ENCODE measurements around the gene HNRNPDL. TPM values are rescaled to one million over a fixed set of nuclear protein-coding genes. Genes with fewer than 3 reads are reported as not detected.
"Not testable (repeated sequence)": the region's sequence is repeated elsewhere in the genome, so short reads cannot be mapped to it uniquely, and the experiment has no call there.

The HNRNPDL gene
- total RNA-seq, 4 donors from 2014 or later: 93.6 to 124 (median 107) TPM

GRCh38 chr4:82394896-82395295 lies 35.4 kb downstream of the HNRNPDL start:
- TF ChIP-seq CTCF (IDR thresholded peaks at IDR 0.05) (no peak), POLR2A (IDR thresholded peaks at IDR 0.05) (no peak)
- intact Hi-C loops (cut with DNase I; ENCODE audit: low total_unique reads): no loop called here
- WGBS, 2 donors: 87 to 88% methylated on average over 3 of the region's 3 CpGs
- DNase-seq (ENCODE audit: low spot score in 2 of 2): no peak
- no peak overlapping the region for H3K4me3 ChIP-seq (ENCODE audit: low read depth, poor library complexity, severe bottlenecking)

- H3K4me3 ChIP-seq (ENCODE audit: low read depth, poor library complexity, severe bottlenecking); intact Hi-C loops (cut with DNase I; ENCODE audit: low total_unique reads); DNase-seq (ENCODE audit: low spot score in 2 of 2): not testable (repeated sequence)
- 90 to 93% methylated on average over 9 of the region's 9 CpGs for WGBS, 2 donors
These were observed 40.2 kb downstream of the HNRNPDL start for GRCh38 chr4:82390061-82390460.

- 85 to 88% methylated on average over 1 of the region's 1 CpG for WGBS, 2 donors
- TF ChIP-seq CTCF (IDR thresholded peaks at IDR 0.05) (no peak), POLR2A (IDR thresholded peaks at IDR 0.05) (no peak)
- DNase-seq (ENCODE audit: low spot score in 2 of 2): no peak
- H3K4me3 ChIP-seq (ENCODE audit: low read depth, poor library complexity, severe bottlenecking): no peak overlapping the region
- intact Hi-C loops (cut with DNase I; ENCODE audit: low total_unique reads): no loop called here
These were observed 41.9 kb downstream of the HNRNPDL start for GRCh38 chr4:82388405-82388804.

GRCh38 chr4:82386312-82386711 lies 44.0 kb downstream of the HNRNPDL start:
- H3K4me3 ChIP-seq (ENCODE audit: low read depth, poor library complexity, severe bottlenecking); DNase-seq (ENCODE audit: low spot score in 2 of 2); intact Hi-C loops (cut with DNase I; ENCODE audit: low total_unique reads): not testable (repeated sequence)
- WGBS, 2 donors: 79 to 85% methylated on average over 8 of the region's 8 CpGs

GRCh38 chr4:82382751-82383150 lies 47.5 kb downstream of the HNRNPDL start:
- DNase-seq (ENCODE audit: low spot score in 2 of 2): no peak
- no peak for TF ChIP-seq POLR2A (IDR thresholded peaks at IDR 0.05)
- no peak for TF ChIP-seq CTCF (IDR thresholded peaks at IDR 0.05)
- intact Hi-C loops (cut with DNase I; ENCODE audit: low total_unique reads): no loop called here
- no peak overlapping the region for H3K4me3 ChIP-seq (ENCODE audit: low read depth, poor library complexity, severe bottlenecking)
- 69 to 79% methylated on average over 2 of the region's 2 CpGs for WGBS, 2 donors

GRCh38 chr4:82381661-82382296 lies 48.5 kb downstream of the HNRNPDL start:
- TF ChIP-seq CTCF (IDR thresholded peaks at IDR 0.05): no peak
- TF ChIP-seq POLR2A (IDR thresholded peaks at IDR 0.05): no peak
- H3K4me3 ChIP-seq (ENCODE audit: low read depth, poor library complexity, severe bottlenecking): no peak overlapping the region
- intact Hi-C loops (cut with DNase I; ENCODE audit: low total_unique reads): no loop called here
- no peak for DNase-seq (ENCODE audit: low spot score in 2 of 2)
- WGBS, 2 donors: 85 to 86% methylated on average over 2 of the region's 2 CpGs

GRCh38 chr4:82381235-82381634 lies 49.0 kb downstream of the HNRNPDL start:
- WGBS, 2 donors: 97% methylated on average over 3 of the region's 3 CpGs
- no peak overlapping the region for H3K4me3 ChIP-seq (ENCODE audit: low read depth, poor library complexity, severe bottlenecking)
- intact Hi-C loops (cut with DNase I; ENCODE audit: low total_unique reads): no loop called here
- TF ChIP-seq CTCF (IDR thresholded peaks at IDR 0.05): no peak
- no peak for TF ChIP-seq POLR2A (IDR thresholded peaks at IDR 0.05)
- no peak for DNase-seq (ENCODE audit: low spot score in 2 of 2)

Data from lower leg skin (tissue), 4 donors.